NT2/D1 (cell line): Measurements from ENCODE around the gene CSRP1.

Source experiments
- SUZ12 ChIP-seq: IDR thresholded peaks from 2 replicates; pipeline ENCODE4 v1.6.1; 2011; ENCODE audit not compliant: insufficient read length, insufficient read depth; ENCODE audit errors: extremely low read depth
- YY1 ChIP-seq: IDR thresholded peaks from 2 replicates; pipeline ENCODE4 v1.6.1; 2011; ENCODE audit not compliant: insufficient read length, insufficient read depth
- ZNF274 ChIP-seq: IDR thresholded peaks from 2 replicates; pipeline ENCODE4 v1.6.1; 2011; ENCODE audit warnings: mild to moderate bottlenecking, low read depth, low read length

DNA sequence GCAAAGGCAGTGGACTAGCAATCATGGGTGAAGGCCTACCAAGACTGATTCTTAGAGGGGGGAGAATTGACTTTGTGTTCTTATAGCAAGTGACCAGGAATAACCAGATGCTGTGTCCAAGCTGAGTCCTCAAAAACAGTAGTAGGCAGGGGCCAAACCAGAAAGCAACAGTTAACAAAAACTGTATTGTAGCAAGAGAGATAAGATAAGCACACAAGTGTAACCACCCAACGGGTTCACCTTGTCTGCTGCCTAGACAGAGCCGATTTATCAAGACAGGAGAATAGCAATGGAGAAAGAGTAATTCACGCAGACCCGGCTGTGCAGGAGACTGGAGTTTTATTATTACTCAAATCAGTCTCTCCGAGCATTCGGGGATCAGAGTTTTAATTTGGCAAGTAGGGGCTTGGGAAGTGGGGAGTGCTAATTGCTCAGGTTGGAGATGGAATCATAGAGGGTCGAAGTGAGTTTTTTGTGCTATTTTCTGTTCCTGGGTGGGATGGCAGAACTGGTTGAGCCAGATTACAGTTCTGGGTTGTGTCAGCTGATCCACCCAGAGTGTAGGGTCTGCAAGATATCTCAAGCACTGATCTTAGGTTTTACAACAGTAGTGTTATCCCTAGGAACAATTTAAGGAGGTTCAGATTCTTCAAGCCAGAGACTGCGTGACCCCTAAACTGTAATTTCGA, 8.3 kb upstream of the CSRP1 start:
- TF ChIP-seq YY1 (no peak), ZNF274 (no peak), SUZ12 (no peak)
